Osteoblast (primary cell): ENCODE measurements around the gene ACER3. TPM values are rescaled to one million over a fixed set of nuclear protein-coding genes. Genes with fewer than 3 reads are reported as not detected.
"Not testable (repeated sequence)": the region's sequence is repeated elsewhere in the genome, so short reads cannot be mapped to it uniquely, and the experiment has no call there.

Experiments
- DNase-seq: peaks from one replicate; pipeline ENCODE4 v3.0.0; 2011; ENCODE audit warnings: low spot score, mixed read lengths; ENCODE audit not compliant: insufficient read length; ENCODE audit errors: missing footprints
- H2AFZ ChIP-seq: 2 replicates; pipeline ENCODE4 v1.6.0; 2011; ENCODE audit warnings: mild to moderate bottlenecking, low read length
- H3K27ac ChIP-seq: 2 replicates; pipeline ENCODE4 v1.5.1; 2011; ENCODE audit warnings: mild to moderate bottlenecking, low read depth, low read length, moderate library complexity
- H3K27me3 ChIP-seq: 2 replicates; pipeline ENCODE4 v1.6.0; 2012; ENCODE audit warnings: mild to moderate bottlenecking, control low read depth, inconsistent platforms, low read length, moderate library complexity; ENCODE audit not compliant: insufficient read depth
- H3K36me3 ChIP-seq: 2 replicates; pipeline ENCODE4 v1.5.1; 2011; ENCODE audit warnings: mild to moderate bottlenecking, low read length, control low read depth, moderate library complexity; ENCODE audit not compliant: insufficient read depth
- H3K4me1 ChIP-seq: 2 replicates; pipeline ENCODE4 v1.5.1; 2011; ENCODE audit warnings: mild to moderate bottlenecking, low read length, control low read depth, moderate library complexity; ENCODE audit not compliant: insufficient read depth
- H3K4me2 ChIP-seq: 2 replicates; pipeline ENCODE4 v1.6.0; 2011; ENCODE audit warnings: mild to moderate bottlenecking, low read length; ENCODE audit not compliant: insufficient read depth
- H3K4me3 ChIP-seq: fragments of 200-600 bp; sonication (generic); 3 replicates; pipeline ENCODE4 v1.5.1; 2012; ENCODE audit warnings: mild to moderate bottlenecking, low read length, inconsistent platforms; ENCODE audit not compliant: insufficient read depth
- H3K79me2 ChIP-seq: 2 replicates; pipeline ENCODE4 v1.6.0; 2012; ENCODE audit warnings: mild to moderate bottlenecking, low read length, control low read depth, inconsistent platforms; ENCODE audit not compliant: insufficient read depth
- H3K9me3 ChIP-seq: 2 replicates; pipeline ENCODE4 v1.5.1; 2011; ENCODE audit warnings: low read depth, low read length, control low read depth
- H4K20me1 ChIP-seq: 2 replicates; pipeline ENCODE4 v1.6.0; 2012; ENCODE audit warnings: mild to moderate bottlenecking, low read length, control low read depth; ENCODE audit not compliant: insufficient read depth
- total RNA-seq: library from RNA; depleted of rRNA; stranded (reverse); fragments of >200 nt; gene quantifications from 2 replicates; pipeline ENCODE4 v1.2.3, GENCODE V29; 2012
- TF ChIP-seq, protein P1 (sequence below): IDR thresholded peaks from 2 replicates; pipeline ENCODE4 v1.5.1; 2011; ENCODE audit warnings: mild to moderate bottlenecking, low read depth, low read length, moderate library complexity; ENCODE audit errors: extremely low read depth

The ACER3 gene
- total RNA-seq, 1 donor = 9.8 TPM

- Histone ChIP-seq H3K4me1 (peaks cover 17% of the 10 kb centered on the region), H2AFZ (no peak overlapping the region), H3K27ac (no peak overlapping the region), H3K9me3 (no peaks in the 10 kb centered on the region), H3K4me2 (no peak overlapping the region), H4K20me1 (no peaks in the 10 kb centered on the region), H3K4me3 (no peak overlapping the region), H3K36me3 (no peaks in the 10 kb centered on the region), H3K79me2 (no peaks in the 10 kb centered on the region), H3K27me3 (no peaks in the 10 kb centered on the region)
- DNase-seq = no peak
- TF ChIP-seq, protein P1, sequence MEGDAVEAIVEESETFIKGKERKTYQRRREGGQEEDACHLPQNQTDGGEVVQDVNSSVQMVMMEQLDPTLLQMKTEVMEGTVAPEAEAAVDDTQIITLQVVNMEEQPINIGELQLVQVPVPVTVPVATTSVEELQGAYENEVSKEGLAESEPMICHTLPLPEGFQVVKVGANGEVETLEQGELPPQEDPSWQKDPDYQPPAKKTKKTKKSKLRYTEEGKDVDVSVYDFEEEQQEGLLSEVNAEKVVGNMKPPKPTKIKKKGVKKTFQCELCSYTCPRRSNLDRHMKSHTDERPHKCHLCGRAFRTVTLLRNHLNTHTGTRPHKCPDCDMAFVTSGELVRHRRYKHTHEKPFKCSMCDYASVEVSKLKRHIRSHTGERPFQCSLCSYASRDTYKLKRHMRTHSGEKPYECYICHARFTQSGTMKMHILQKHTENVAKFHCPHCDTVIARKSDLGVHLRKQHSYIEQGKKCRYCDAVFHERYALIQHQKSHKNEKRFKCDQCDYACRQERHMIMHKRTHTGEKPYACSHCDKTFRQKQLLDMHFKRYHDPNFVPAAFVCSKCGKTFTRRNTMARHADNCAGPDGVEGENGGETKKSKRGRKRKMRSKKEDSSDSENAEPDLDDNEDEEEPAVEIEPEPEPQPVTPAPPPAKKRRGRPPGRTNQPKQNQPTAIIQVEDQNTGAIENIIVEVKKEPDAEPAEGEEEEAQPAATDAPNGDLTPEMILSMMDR = no peak
These were observed 40.5 kb upstream of the ACER3 start for GRCh38 chr11:76820184-76820566.

DNA sequence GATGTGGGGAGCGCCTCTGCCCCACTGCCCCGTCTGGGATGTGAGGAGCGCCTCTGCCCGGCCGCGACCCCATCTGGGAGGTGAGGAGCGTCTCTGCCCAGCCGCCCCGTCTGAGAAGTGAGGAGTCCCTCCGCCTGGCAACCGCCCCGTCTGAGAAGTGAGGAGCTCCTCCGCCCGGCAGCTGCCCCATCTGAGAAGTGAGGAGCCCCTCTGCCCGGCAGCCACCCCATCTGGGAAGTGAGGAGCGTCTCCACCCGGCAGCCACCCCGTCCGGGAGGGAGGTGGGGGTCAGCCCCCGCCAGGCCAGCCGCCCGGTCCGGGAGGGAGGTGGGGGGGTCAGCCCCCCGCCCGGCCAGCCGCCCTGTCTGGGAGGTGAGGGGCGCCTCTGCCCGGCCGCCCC, 39.3 kb upstream of the ACER3 start:
- H3K27me3 ChIP-seq, DNase-seq, H3K4me3 ChIP-seq, H3K27ac ChIP-seq, H4K20me1 ChIP-seq, H2AFZ ChIP-seq, H3K79me2 ChIP-seq, H3K36me3 ChIP-seq, H3K9me3 ChIP-seq, H3K4me2 ChIP-seq: not testable (repeated sequence)
- H3K4me1 ChIP-seq = peaks cover 23% of the 10 kb centered on the region

DNA sequence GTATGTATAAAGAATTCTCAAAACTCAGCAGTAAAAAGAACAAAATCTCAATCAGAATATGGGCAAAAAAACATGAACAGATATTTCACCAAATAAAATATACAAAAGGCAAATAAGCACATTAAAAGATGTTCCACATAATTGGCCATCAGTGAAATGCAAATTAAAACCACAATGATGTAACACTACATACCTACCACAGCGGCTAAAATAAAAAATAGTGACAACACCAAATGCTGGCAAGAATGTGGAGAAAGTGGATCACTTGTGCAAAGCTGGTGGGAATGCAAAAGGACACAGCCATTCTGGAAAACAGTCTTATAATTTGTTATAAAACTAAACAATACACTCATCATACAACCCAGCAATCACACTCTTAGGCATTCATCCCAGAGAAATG, 38.3 kb upstream of the ACER3 start:
- Histone ChIP-seq H2AFZ (no peak overlapping the region), H3K36me3 (no peaks in the 10 kb centered on the region), H3K27me3 (no peaks in the 10 kb centered on the region), H3K4me1 (peaks cover 23% of the 10 kb centered on the region), H3K9me3 (no peaks in the 10 kb centered on the region), H3K4me2 (no peak overlapping the region), H3K4me3 (no peak overlapping the region), H4K20me1 (no peaks in the 10 kb centered on the region), H3K27ac (no peak overlapping the region), H3K79me2 (no peaks in the 10 kb centered on the region)
- TF ChIP-seq, protein P1 = no peak
- DNase-seq = no peak

- H3K27ac ChIP-seq = no peak overlapping the region
These were observed 37.2 kb upstream of the ACER3 start for GRCh38 chr11:76823481-76824028.

More at GRCh38 chr11:76823481-76824028, 37.2 kb upstream of the ACER3 start:
- Histone ChIP-seq H3K9me3 (no peaks in the 10 kb centered on the region), H3K4me1 (peaks cover 23% of the 10 kb centered on the region), H3K79me2 (no peaks in the 10 kb centered on the region), H3K4me2 (peak overlapping the region; percentile 54), H3K36me3 (no peaks in the 10 kb centered on the region), H4K20me1 (no peaks in the 10 kb centered on the region), H3K27me3 (no peaks in the 10 kb centered on the region), H2AFZ (peak overlapping the region; percentile 59), H3K4me3 (no peak overlapping the region)
- TF ChIP-seq, protein P1 = no peak
- peak; percentile 87 for DNase-seq
